ENCODE results near the gene DNAH2.

DNAH2 gene

DNA sequence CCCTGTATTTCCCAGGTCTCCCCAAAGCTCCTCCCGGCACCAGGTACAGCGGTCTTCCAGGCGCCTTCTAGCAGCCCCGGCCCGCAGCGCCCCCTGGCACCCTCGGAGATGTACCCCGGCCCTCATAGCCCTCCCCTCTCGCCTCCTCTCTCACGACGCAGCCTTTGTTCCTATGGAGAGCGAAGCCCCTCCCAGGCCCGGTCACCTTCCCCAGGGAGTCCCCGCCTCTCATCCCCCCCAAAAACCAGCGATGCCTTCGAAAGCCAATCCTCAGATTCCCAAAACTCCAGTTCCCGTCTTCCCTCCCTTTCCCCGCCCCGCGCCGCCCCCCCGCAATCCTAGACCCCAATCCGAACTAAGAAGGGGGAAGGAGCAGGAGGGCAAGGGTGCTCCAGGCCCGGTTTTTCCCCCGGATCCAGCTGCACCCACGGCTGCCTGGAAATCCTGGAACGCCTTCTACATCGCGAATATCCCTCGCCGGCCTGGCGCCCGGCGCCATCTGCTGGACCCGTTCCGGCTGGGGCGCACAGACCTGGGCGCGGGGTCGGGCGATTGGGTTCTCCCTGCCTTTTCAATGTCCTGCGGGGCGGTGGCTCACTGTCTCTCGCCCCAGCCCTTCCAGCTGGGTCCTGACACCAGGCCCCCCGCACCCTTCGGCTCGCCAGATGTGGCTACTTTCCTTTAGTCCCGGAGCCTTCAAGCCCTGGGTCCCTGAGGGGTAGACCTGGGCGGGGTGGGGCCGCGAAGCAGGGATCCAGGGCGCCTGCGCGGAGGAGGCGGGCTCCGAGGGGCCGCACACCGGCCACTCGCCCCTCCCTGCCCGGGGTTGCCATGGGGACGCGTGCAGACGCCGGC is at the start of gene DNAH2:
Gene DNAH2, plus strand, starts transcription at position 844 of the 855 bp plus-strand sequence. CDS start 1,991 bp downstream, outside the sequence.
- DNase-seq: peak; percentile 99

DNA sequence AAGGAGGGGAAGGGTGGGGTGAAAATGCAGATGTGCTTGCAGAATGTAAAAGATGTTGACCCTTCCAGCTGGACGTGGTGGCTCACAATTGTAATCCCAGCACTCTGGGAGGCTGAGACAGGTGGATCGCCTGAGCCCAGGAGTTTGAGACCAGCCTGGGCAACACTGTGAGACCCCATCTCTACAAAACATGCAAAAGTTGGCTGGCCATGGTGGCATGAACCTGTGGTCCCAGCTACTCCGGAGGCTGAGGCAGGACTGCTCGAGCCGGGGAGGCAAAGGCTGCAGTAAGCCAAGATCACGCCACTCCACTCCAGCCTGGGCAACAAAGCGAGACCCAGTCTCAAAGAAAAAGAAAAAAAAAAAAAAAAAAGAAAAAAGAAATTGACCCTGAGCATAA is 49.1 kb upstream of the DNAH2 start:
- DNase-seq: no peak

DNA sequence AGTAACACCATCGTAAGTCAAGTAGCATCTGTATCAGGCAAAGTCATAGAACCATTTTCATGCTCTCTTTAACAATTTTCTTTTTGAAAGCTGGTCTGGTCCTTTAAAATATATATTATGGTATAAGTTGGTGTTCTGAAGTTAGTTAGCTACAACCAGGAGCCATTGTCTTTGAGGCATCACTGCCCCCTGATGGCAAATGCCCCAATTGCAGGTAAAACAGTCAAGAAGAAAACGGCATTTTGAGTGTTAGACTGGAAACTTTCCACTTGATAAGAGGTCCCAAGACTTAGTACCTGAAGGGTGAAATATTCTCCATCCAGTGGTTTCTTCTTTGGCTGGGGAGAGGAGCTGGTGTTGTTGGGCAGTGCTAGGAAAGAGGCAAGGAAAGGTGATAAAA is 44.3 kb upstream of the DNAH2 start:
- no peak for DNase-seq

- DNase-seq: no peak
Observed at GRCh38 chr17:7674934-7675333, 42.6 kb upstream of the DNAH2 start.

- DNase-seq: no peak
Observed at GRCh38 chr17:7676533-7676932, 41.0 kb upstream of the DNAH2 start.

- DNase-seq: no peak
Observed at GRCh38 chr17:7677388-7678067, 40.0 kb upstream of the DNAH2 start.

DNA sequence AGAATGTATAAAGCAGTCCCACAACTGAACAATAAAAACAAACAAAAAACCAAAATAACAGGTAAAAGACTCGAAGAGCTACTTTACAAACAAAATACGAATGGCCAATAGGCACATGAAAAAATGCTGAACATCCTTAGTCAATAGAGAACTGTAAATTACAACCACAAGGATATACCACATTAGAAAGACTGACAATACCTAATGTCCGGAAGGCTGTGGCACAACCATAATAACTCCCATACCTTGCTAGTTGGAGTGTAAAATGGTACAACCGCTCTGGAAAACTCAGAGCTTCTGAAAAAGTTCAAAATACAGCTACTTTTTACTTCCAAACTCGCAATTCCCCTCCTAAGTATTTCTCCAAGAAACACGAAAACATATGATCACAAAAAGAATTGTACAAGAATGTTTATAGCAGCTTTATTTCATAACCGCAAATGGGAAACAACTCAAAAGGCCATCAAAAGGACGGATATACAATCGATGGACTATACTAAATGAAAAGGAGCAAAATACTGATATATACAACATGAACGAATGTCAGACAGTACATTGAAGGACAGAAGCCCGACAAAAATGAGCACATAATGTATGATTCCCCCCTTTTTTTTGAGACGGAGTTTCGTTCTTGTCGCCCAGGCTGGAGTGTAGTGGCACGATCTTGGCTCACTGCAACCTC is 32.6 kb upstream of the DNAH2 start:
- DNase-seq: no peak

- peak; percentile 95 for DNase-seq
Observed at GRCh38 chr17:7685533-7686221, 31.9 kb upstream of the DNAH2 start.

DNA sequence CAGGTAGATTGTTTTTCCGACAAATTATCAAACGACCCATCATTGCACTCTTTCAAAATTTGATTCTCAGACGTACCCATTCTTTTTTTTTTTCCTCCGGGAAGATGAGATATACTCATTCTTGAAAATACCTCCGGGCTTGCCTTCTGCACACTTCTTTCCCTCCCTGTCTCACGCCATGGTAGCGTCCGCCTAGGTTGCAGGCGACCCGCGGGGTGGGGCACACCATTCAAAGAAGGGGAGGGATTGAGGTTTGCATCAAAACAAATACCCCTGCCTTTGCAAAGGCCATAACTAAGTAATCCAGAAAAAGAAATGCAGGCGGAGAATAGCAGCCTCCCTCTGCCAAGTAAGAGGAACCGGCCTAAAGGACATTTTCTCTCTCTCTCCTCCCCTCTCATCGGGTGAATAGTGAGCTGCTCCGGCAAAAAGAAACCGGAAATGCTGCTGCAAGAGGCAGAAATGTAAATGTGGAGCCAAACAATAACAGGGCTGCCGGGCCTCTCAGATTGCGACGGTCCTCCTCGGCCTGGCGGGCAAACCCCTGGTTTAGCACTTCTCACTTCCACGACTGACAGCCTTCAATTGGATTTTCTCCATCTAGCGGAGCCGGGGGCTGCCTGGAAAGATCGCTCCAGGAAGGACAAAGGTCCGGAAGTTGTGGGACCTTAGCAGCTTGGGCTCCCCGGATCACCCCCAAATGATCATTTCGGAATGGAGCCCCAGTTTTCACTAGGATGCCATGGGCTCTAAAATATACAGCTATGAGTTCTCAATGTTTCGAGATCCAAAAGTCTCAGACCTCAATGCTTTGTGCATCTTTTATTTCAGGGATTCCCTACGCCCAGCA is 31.1 kb upstream of the DNAH2 start:
- peak; percentile 96 for DNase-seq

DNA sequence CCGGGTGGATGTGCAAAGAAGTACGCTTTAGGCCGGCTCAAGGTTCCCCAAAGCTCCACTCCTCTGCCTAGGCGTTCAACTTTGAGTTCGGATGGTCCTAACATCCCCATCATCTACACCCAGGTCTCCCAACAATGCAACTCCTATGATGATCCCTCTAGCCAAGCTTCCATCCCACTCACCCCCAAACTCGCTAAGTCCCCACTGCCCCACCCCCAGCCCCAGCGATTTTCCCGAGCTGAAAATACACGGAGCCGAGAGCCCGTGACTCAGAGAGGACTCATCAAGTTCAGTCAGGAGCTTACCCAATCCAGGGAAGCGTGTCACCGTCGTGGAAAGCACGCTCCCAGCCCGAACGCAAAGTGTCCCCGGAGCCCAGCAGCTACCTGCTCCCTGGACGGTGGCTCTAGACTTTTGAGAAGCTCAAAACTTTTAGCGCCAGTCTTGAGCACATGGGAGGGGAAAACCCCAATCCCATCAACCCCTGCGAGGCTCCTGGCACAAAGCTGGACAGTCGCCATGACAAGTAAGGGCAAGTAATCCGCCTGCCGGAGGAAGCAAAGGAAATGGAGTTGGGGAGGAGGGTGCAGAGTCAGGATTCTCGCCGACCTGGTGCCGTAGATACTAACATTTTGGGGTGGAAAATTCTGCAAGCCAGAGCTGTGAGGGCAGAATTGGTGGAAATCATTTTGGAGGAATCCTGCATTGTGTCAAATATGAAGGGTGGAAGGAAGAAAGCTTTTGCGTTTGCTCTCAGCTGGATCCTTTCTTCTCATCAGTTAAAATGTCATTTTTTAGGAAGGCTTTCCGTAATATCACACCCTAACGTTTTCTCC is 30.3 kb upstream of the DNAH2 start, which contains the start of gene TP53:
Gene TP53, minus strand, starts transcription at position 419 of the 836 bp plus-strand sequence. CDS start 10,896 bp downstream, outside the sequence.
- DNase-seq: peak; percentile 96

GRCh38 chr17:7687908-7688807 is 29.4 kb upstream of the DNAH2 start, which contains the start of gene WRAP53:
Gene WRAP53 (plus strand): TSS chr17:7688477. CDS start chr17:7688649, 172 bp downstream.
- peak; percentile 99 for DNase-seq

GRCh38 chr17:7688808-7689316 is 28.7 kb upstream of the DNAH2 start:
- no peak for DNase-seq

- no peak for DNase-seq
Observed at GRCh38 chr17:7695586-7695985, 22.0 kb upstream of the DNAH2 start.

- no peak for DNase-seq
Observed at GRCh38 chr17:7697828-7698588, 19.5 kb upstream of the DNAH2 start.

DNA sequence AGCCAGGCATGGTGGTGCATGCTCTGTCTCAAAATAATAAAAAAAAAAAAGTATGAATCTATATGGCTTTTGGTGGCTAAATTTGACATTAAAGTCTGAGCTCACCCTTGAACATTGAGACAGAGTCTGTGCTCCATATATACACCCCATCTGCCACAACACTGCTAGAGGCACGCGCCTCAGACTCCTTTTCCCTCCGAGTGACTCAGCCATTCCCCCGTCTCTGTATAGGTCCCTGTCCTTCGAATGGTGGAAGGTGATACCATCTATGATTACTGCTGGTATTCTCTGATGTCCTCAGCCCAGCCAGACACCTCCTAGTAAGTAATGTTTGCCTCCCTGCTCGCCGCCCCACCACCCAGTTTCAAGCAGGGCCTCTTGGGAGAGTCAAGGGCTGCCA is 17.0 kb upstream of the DNAH2 start:
- DNase-seq: no peak

- DNase-seq: no peak
Observed at GRCh38 chr17:7701681-7702080, 15.9 kb upstream of the DNAH2 start.

DNA sequence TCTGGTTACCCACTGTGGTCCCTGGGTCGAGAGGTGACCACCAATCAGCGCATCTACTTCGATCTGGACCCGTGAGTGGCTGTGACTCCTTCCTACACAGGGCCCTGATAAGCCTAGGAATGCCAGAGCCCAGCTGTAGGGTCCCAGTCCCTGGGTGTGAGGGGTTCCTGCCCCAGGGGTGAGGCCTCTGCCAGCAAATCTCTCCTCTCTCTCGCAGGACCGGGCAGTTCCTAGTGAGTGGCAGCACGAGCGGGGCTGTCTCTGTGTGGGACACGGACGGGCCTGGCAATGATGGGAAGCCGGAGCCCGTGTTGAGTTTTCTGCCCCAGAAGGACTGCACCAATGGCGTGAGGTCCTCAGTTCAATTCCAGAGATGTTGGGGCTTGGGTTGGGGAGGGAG is 14.8 kb upstream of the DNAH2 start:
- DNase-seq: no peak

- DNase-seq: peak; percentile 95
Observed at GRCh38 chr17:7703584-7704479, 13.7 kb upstream of the DNAH2 start.

All from NCI-H1105 treated with DMSO at 0.1 percent for 48 hours (cell line).